GM13976 (cell line): ENCODE data around the gene CLEC1A.

Experiments used
- DNase-seq: peaks from one replicate; pipeline ENCODE4 v3.0.0; 2012; ENCODE audit warnings: low spot score
- in situ Hi-C: fragments of 300-500 bp; cut with MboI; formaldehyde crosslinking; loops from one replicate; pipeline ENCODE4 v1.12.0; 2022; ENCODE audit warnings: low sequenced_read_pairs, mixed read lengths, inconsistent platforms; ENCODE audit not compliant: unreplicated experiment
- TF ChIP-seq, protein P1 (sequence below): IDR thresholded peaks from 2 replicates; pipeline ENCODE4 v1.5.1; 2012; ENCODE audit warnings: borderline replicate concordance, mild to moderate bottlenecking; ENCODE audit not compliant: insufficient read depth; ENCODE audit errors: extremely low read depth, missing control alignments, control extremely low read depth

CLEC1A gene

DNA sequence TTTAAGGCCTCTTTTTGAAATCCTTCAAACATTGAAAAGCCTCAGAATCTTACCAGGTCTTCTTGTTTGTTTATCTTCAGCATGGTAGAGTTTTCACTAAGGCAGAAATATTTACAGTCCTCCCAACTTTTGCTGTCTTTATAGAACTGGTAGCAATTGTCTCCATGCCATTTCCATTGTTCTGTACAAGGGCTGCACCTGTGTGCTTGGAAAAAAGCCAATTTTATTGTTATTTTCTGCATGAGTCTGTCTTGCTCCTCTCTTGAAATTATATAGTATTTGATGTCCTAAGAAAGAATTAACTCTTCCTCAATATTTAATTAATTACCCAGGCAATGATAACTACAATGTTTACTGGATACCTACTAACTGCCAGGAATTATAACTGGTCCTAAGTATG, 23.3 kb downstream of the CLEC1A start:
- no peak for DNase-seq
- in situ Hi-C loops, result no loop called here
- TF ChIP-seq, protein P1, sequence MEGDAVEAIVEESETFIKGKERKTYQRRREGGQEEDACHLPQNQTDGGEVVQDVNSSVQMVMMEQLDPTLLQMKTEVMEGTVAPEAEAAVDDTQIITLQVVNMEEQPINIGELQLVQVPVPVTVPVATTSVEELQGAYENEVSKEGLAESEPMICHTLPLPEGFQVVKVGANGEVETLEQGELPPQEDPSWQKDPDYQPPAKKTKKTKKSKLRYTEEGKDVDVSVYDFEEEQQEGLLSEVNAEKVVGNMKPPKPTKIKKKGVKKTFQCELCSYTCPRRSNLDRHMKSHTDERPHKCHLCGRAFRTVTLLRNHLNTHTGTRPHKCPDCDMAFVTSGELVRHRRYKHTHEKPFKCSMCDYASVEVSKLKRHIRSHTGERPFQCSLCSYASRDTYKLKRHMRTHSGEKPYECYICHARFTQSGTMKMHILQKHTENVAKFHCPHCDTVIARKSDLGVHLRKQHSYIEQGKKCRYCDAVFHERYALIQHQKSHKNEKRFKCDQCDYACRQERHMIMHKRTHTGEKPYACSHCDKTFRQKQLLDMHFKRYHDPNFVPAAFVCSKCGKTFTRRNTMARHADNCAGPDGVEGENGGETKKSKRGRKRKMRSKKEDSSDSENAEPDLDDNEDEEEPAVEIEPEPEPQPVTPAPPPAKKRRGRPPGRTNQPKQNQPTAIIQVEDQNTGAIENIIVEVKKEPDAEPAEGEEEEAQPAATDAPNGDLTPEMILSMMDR, result no peak

- TF ChIP-seq, protein P1, result no peak
- in situ Hi-C loops, result no loop called here
- no peak for DNase-seq
Measured at GRCh38 chr12:10073261-10073660, 25.5 kb downstream of the CLEC1A start.

DNA sequence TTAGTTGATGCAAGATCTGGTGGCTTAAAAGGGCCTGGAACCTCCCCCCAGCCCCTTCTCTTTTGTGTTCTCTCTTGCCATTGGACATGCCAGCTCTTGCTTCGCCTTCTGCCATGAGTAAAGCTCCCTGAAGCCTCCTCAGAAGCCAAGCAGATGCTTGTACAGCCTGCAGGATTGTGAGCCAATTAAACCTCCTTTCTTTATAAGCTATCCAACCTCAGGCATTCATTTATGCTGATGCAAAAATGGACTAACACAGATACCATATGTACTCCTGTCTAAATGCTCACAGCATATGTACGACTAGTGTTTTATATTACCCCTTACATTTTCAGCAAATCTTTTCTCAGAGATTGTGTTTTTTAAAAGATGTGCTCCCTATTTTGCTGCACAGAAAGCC, 26.7 kb downstream of the CLEC1A start:
- TF ChIP-seq, protein P1, result no peak
- in situ Hi-C loops, result no loop called here
- no peak for DNase-seq

- in situ Hi-C loops, result no loop called here
- TF ChIP-seq, protein P1, result no peak
- DNase-seq, result no peak
Measured at GRCh38 chr12:10070380-10070779, 28.4 kb downstream of the CLEC1A start.

DNA sequence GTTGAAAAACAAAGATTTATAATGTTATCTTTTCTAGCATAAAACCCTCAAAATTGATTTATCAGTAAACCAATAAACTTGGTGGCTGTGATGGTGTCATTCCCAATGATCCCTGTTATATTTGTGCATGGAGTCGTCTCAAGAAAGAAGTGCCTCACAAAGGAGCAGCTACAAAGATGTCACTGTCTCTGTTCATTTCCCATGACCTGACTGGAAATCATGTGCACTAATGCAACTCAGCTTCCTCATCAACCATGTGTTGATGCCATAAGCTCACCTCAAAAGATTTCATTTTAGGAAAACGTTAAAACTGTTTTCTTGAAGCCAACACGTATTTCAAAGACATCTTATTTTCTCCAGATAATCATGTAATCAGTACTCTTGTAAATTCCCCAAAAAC, 28.8 kb downstream of the CLEC1A start:
- in situ Hi-C loops, result no loop called here
- no peak for DNase-seq
- TF ChIP-seq, protein P1, result no peak

DNA sequence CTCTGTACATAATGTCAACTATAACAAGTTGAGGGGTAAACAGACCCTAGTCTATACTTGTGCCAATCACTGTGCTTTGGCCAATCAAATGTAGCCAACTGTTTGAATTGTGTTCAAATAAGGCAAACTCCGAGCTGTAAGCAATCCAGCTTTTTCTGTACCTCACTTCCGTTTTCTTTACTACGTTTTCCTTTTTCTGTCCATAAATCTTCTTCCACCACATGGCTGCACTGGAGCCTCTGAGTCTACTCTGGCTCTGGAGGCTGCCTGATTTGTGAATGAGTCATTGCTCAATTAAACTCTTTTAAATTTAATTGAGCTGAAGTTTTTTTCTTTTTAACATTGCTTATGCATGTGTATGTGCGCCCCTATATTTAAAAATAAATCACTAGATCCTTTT, 29.7 kb downstream of the CLEC1A start:
- in situ Hi-C loops, result no loop called here
- TF ChIP-seq, protein P1, result no peak
- no peak for DNase-seq

DNA sequence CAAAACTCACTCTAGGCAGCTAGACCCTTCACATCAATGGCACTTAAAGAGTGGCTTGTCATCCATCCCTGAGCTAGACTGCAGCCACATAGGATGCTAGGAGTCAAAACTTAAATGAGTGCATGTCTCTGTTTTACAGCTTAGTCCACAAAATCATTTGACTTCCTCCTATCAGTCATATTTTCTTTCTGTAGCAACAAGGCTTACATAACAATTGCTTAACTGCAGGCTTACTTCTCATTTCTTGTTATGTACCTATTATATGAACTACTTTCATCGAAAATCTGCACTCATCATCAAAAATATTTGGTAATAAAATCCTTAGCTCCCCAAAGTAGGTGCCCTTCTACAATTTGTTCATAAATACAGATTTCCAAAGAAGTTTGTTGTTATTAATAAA, 30.1 kb downstream of the CLEC1A start:
- DNase-seq, result no peak
- in situ Hi-C loops, result no loop called here
- TF ChIP-seq, protein P1, result no peak
